H54 (cell line): ENCODE results near the gene TMEM127.
"Not testable (repeated sequence)": the region's sequence is repeated elsewhere in the genome, so short reads cannot be mapped to it uniquely, and the experiment has no call there.

Source experiments
- DNase-seq: peaks from one replicate; pipeline ENCODE4 v3.0.0; 2011; ENCODE audit warnings: low spot score, mixed read lengths; ENCODE audit not compliant: insufficient read length
- FAIRE-seq: peaks from 3 replicates; lab custom pipeline; 2011; peaks lifted over from hg19 to GRCh38; lab: Jason Lieb, UNC
- POLR2A ChIP-seq: IDR thresholded peaks from 2 replicates; pipeline ENCODE4 v1.6.1; 2011; ENCODE audit warnings: low read depth, mild to moderate bottlenecking, low read length

TMEM127 gene

GRCh38 chr2:96265840-96266679 is at the start of gene TMEM127, which contains the start of gene CIAO1:
TMEM127 (minus strand) TSS chr2:96265997; CDS start chr2:96265381, 616 bp downstream.
CIAO1 (plus strand) TSS chr2:96266225; CDS start chr2:96266351, 126 bp downstream.
- DNase-seq (peak; percentile 96), FAIRE-seq (no peak)
- TF ChIP-seq POLR2A = peak; percentile 72

GRCh38 chr2:96315005-96315399 is 49.2 kb upstream of the TMEM127 start:
- DNase-seq (no peak), FAIRE-seq (no peak)
- TF ChIP-seq POLR2A = no peak

DNA sequence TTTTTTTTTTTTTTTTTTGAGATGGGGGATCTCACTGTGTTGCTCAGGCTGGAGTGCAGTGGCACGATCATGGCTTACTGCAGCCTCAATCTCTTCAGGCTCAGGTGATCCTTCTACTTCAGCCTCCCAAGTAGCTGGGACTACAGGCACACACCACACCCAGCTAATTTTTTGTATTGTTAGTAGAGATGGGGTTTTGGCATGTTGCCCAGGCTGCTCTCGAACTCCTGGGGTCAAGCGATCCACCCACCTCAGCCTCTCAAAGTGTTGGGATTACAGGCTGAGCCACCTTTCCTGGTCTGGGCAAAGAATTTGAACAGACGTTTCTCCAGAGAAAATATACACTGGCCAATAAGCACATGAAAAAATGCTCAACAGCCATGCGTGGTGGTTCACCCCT is 42.5 kb upstream of the TMEM127 start:
- no peak for FAIRE-seq
- no peak for DNase-seq

GRCh38 chr2:96306370-96306769 is 40.6 kb upstream of the TMEM127 start:
- TF ChIP-seq POLR2A = no peak
- DNase-seq (no peak), FAIRE-seq (no peak)

More for the DNA sequence above, 42.5 kb upstream of the TMEM127 start:
- no peak for TF ChIP-seq POLR2A

GRCh38 chr2:96305979-96306308 is 40.1 kb upstream of the TMEM127 start:
- no peak for TF ChIP-seq POLR2A
- FAIRE-seq = no peak

GRCh38 chr2:96305091-96305978 is 39.5 kb upstream of the TMEM127 start, which contains the start of gene SNRNP200:
SNRNP200 (minus strand) TSS chr2:96305546; CDS start chr2:96305437, 109 bp downstream.
- TF ChIP-seq POLR2A = peak; percentile 73
- DNase-seq (peak; percentile 76), FAIRE-seq (no peak)

More at GRCh38 chr2:96305979-96306308, 40.1 kb upstream of the TMEM127 start:
- DNase-seq = no peak

- FAIRE-seq (no peak), DNase-seq (no peak)
- TF ChIP-seq POLR2A = no peak
Observed at GRCh38 chr2:96304606-96305005, 38.8 kb upstream of the TMEM127 start.

GRCh38 chr2:96301865-96302264 is 36.1 kb upstream of the TMEM127 start:
- FAIRE-seq (no peak), DNase-seq (no peak)
- no peak for TF ChIP-seq POLR2A

- DNase-seq (no peak), FAIRE-seq (no peak)
- TF ChIP-seq POLR2A = no peak
Observed at GRCh38 chr2:96296925-96297324, 31.1 kb upstream of the TMEM127 start.

DNA sequence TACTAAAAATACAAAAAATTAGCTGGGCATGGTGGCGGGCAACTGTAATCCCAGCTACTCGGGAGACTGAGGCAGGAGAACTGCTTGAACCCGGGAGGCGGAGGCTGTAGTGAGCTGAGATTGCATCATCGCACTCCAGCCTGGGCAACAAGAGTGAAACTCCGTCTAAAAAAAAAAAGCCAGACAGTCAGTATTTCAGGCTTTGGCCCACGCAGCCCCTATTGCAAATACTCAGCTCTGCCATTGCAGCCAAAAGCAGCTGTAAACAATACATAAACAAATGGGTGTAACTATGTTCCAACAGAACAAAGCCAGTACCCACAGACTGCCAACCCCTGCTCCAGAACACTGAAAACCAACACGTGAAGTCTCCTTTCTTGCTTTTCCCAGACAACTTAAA is 28.5 kb upstream of the TMEM127 start:
- not testable (repeated sequence) for DNase-seq, FAIRE-seq

DNA sequence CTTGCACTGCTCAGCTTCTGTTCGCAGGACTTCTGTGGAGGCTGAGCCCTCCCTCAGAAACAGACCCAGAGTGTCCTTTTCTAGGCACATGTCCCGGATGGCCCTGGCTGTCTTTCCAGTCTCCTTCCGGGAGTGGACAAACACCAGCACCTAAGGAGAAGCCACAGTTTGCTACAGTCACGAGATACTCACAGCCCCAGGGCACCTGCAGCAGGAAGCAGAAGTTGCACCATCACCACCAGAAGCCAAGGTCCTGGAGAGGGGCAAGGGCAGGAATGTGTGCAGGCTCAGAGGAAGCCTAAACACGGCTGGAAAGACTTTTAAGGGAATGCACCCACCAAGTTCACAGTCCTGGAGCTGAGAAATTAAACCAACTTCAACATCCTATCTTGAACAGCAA is 26.0 kb upstream of the TMEM127 start:
- no peak for DNase-seq
- no peak for FAIRE-seq
- no peak for TF ChIP-seq POLR2A

DNA sequence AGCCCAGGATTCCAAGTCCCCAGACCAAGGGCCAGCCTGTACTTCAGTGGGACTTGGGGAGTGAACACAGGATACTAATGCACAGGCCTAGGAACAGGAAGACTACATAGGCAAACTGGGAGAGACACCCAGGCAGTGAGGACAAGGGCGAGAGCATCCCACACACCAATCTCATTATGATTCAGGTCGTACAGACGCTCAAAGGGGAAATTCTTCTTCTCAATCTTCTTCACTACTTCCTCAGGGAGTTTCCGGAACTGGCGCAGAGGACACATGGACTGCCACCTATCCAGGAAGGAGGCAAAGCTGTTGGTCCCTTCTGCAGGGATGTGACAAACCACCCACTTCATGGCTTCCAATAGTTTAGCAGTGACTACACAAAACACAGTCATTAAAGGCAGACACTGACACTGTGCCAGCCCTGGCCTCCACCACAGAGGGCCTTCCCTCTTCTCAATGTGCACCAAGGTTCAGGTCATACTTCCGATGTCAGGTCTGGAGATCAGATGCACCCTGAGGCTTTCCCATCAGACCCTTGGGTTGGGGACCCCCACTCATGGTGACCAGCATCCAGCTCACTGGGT is 21.6 kb upstream of the TMEM127 start:
- no peak for FAIRE-seq
- no peak for DNase-seq
- TF ChIP-seq POLR2A = no peak

GRCh38 chr2:96276787-96277499 is 11.1 kb upstream of the TMEM127 start:
- FAIRE-seq (no peak), DNase-seq (no peak)
- no peak for TF ChIP-seq POLR2A
